ENCODE results near the gene COG7. TPM values are rescaled to one million over a fixed set of nuclear protein-coding genes. Genes with fewer than 3 reads are reported as not detected.

COG7 gene
- 1 to 10 TPM; 6.7 to 9.6 (median 9.4) TPM for total RNA-seq
- 10 to 100 TPM in 2 of 3 donors, 1 to 10 TPM in 1; 7.6 to 14.7 (median 10.5) TPM for polyA plus RNA-seq
- long read RNA-seq, donor 1, partial matches to known transcripts: 0 of 4 reads
- long read RNA-seq, donor 1, other reads (novel, unspliced or antisense): 0 of 4 reads
- long read RNA-seq, donor 2, transcript COG7-201 (17 exons, 2,926 nt): major isoform, 9 of 15 reads
- long read RNA-seq, donor 2, partial matches to known transcripts: 1 of 15 reads
- long read RNA-seq, donor 2, other reads (novel, unspliced or antisense): 4 of 15 reads

DNA sequence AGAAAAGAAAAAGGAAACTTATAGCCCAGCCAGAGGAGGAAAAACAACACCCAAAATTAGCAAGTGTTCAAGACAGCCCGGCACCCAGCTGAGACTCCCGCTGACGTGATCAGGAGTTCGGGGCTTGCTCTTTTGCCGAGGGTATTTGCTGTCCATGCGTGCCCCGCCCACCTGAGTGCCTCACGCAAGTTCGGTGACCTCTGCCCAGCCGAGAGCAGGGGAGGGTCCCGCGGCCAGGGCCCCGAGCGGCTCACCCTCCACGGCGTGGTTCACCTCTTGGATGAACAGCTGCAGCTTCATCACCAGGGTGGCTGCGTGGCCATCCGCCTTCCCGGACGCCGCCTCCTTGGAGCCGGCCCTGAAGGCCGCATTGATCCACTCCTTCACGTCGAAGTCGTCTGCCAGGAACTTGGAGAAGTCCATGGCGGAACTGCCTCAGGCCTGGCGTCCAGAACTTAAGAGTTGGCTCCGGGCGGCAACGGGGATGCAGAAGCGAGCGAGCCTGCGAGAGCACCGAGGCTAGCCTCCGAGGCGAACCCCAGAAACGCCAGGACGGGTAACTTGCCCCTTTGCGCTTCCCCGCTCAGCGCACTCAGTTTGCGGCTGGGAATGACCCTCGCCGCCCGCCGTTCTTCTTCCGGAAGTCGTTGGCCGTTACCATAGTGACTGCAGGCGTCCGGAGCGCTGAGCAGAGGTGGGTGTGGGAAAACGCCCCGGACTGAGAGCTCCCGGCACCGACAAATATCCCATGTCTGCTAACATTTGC, at the start of gene COG7:
Gene COG7 (minus strand): TSS at position 618 of the 766 bp plus-strand sequence. CDS start 195 bp downstream, at position 423.
- Histone ChIP-seq H3K27me3 (ENCODE audit: insufficient read depth in 3 of 3, low read length in 2 of 3) (no peaks in the 10 kb centered on the region), H3K4me1 (peaks cover 19% of the 10 kb centered on the region), H3K36me3 (ENCODE audit: insufficient read depth in 1 of 2, low read depth in 1 of 2) (peaks cover 0 to 15% of the 10 kb centered on the region in 2 donors), H3K27ac (peak within 1 kb of the TSS; percentile 87), H3K4me3 (peak within 1 kb of the TSS; percentile 83), H3K9me3 (no peaks in the 10 kb centered on the region)
- 0 to 1% (median 0%) methylated on average over 55 to 57 of the region's 57 CpGs for WGBS, 3 donors
- ATAC-seq: peak; percentile 93 to 98 (median 94)
- peak; percentile 92 to 94 for DNase-seq
- TF ChIP-seq, protein P1, sequence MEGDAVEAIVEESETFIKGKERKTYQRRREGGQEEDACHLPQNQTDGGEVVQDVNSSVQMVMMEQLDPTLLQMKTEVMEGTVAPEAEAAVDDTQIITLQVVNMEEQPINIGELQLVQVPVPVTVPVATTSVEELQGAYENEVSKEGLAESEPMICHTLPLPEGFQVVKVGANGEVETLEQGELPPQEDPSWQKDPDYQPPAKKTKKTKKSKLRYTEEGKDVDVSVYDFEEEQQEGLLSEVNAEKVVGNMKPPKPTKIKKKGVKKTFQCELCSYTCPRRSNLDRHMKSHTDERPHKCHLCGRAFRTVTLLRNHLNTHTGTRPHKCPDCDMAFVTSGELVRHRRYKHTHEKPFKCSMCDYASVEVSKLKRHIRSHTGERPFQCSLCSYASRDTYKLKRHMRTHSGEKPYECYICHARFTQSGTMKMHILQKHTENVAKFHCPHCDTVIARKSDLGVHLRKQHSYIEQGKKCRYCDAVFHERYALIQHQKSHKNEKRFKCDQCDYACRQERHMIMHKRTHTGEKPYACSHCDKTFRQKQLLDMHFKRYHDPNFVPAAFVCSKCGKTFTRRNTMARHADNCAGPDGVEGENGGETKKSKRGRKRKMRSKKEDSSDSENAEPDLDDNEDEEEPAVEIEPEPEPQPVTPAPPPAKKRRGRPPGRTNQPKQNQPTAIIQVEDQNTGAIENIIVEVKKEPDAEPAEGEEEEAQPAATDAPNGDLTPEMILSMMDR (IDR thresholded peaks at IDR 0.05): no peak
- intact Hi-C loops (cut with DNase I): loop anchor here in 1 of 2 donors (10.0 kb wide), 1 partner anchor 102 kb away; the partner anchor contains the start of genes EARS2 and UBFD1

DNA sequence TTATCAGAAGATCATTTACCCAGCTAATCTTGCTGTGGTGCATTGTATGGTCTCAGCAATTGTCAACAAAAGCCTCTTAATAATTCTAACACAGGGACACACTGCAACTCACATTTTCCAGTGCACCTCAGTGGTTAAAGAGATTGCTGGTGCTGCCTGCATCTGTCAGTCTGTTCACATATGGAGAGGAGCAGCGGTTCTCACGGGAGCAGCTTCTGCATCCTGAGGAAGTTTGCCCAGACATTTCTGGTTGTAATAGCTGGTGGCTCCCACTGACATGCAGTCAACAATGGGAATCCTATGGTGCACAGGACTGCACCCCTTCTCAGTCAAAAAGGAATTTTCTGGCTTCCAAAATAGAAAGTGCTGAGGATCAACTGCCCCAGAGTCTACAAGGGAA, 49.5 kb upstream of the COG7 start:
- WGBS, 3 donors: 52 to 65% (median 63%) methylated on average over 2 of the region's 2 CpGs
- DNase-seq (no peak), ATAC-seq (no peak)
- H3K27ac ChIP-seq: peak overlapping the region; percentile 24
- H3K4me3 ChIP-seq: no peak overlapping the region
- H3K27me3 ChIP-seq (ENCODE audit: insufficient read depth in 3 of 3, low read length in 2 of 3): no peaks in the 10 kb centered on the region
- H3K9me3 ChIP-seq: no peaks in the 10 kb centered on the region
- intact Hi-C loops (cut with DNase I): no loop called here
- TF ChIP-seq, protein P1 (IDR thresholded peaks at IDR 0.05): no peak
- peaks cover 42% of the 10 kb centered on the region for H3K4me1 ChIP-seq
- H3K36me3 ChIP-seq (ENCODE audit: insufficient read depth in 1 of 2, low read depth in 1 of 2): peaks cover 0 to 8% of the 10 kb centered on the region in 2 donors

DNA sequence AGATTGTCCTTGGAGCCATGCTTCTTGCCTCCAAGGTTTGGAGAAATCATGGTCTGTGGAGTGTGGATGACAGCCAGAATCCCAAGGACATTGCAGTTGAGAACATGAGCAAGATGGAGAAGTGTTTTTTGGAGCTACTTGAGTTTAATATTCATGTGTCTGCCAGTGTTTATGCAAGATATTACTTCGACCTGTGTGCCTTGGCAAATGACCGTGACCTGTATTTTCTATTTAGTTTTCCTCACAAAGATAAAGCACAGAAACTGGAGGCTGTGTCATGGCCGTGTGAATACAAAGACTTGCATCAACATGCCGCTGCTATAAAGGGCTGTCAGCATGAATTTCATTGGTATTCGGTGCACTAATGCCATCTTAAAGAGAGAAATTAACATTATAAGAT, 48.3 kb upstream of the COG7 start:
- no peak for DNase-seq
- Histone ChIP-seq H3K27me3 (ENCODE audit: insufficient read depth in 3 of 3, low read length in 2 of 3) (no peaks in the 10 kb centered on the region), H3K27ac (no peak overlapping the region), H3K4me1 (peaks cover 47% of the 10 kb centered on the region), H3K9me3 (no peaks in the 10 kb centered on the region), H3K4me3 (no peak overlapping the region), H3K36me3 (ENCODE audit: insufficient read depth in 1 of 2, low read depth in 1 of 2) (peaks cover 0 to 8% of the 10 kb centered on the region in 2 donors)
- WGBS, 3 donors: 85 to 91% (median 86%) methylated on average over 5 of the region's 5 CpGs
- intact Hi-C loops (cut with DNase I): no loop called here
- TF ChIP-seq, protein P1 (IDR thresholded peaks at IDR 0.05): no peak
- ATAC-seq: no peak

DNA sequence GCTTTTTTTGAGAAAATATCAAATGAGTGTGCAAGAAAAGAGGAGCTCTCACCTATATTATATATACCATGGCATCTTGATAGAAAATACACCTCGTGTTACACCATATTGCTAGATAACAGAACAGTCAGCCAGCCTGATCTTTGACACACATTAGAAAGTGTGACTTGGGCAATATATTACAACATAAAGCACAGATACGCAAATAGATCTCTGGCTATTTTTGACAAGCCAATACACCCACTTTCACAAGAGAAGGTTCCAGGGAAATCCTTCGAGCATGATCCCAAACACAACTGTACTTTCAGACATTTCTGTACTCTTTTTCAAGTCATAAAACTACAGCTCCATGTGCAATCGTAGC, 47.9 kb upstream of the COG7 start:
- Histone ChIP-seq H3K27me3 (ENCODE audit: insufficient read depth in 3 of 3, low read length in 2 of 3) (no peaks in the 10 kb centered on the region), H3K4me3 (no peak overlapping the region), H3K36me3 (ENCODE audit: insufficient read depth in 1 of 2, low read depth in 1 of 2) (peaks cover 0 to 9% of the 10 kb centered on the region in 2 donors), H3K27ac (no peak overlapping the region), H3K4me1 (peaks cover 43% of the 10 kb centered on the region), H3K9me3 (no peaks in the 10 kb centered on the region)
- intact Hi-C loops (cut with DNase I): no loop called here
- ATAC-seq (no peak), DNase-seq (no peak)
- 68 to 76% (median 70%) methylated on average over 4 of the region's 4 CpGs for WGBS, 3 donors
- TF ChIP-seq, protein P1 (IDR thresholded peaks at IDR 0.05): no peak

Data from psoas muscle (tissue), 8 donors.